K562 (cell line): ENCODE results near the gene ARL14EP. TPM values are rescaled to one million over a fixed set of nuclear protein-coding genes. Genes with fewer than 3 reads are reported as not detected.

Experiments used
- ATAC-seq: fragments of 200-7000 bp; cut with Tn5 transposase; 3 replicates; pipeline ENCODE4 v1.9.1; 2020; ENCODE audit warnings: moderate library complexity
- BruUV-seq: library from RNA; stranded (reverse); fragments of 400-500 nt; replicated peaks from 2 replicates; lab custom pipeline; 2021; lab: Mats Ljungman, UMichigan
- CTCF ChIA-PET: fragments of 300-600 bp; formaldehyde crosslinking; extraction: SDS; loops from one replicate; lab custom pipeline; 2021; ENCODE audit warnings: low intra/inter-chr PET ratio; lab: Yijun Ruan, JAX
- POLR2A ChIA-PET: fragments of 300-600, 350-650 bp; sonication (Branson Sonifier 250); formaldehyde crosslinking; extraction: SDS; loops from one replicate; lab custom pipeline; 2021; ENCODE audit warnings: antibody characterized with exemption, inconsistent platforms; lab: Yijun Ruan, JAX
- DNase-seq, 4 experiments: peaks; one replicate each; pipeline versions ENCODE4 v3.0.0 to v3.0.0-alpha.2; 2011 to 2018; ENCODE audit warnings: low spot score in 3 of 4, mixed read lengths in 3 of 4; ENCODE audit errors: extremely low read depth in 1 of 4
- FAIRE-seq: peaks from 2 replicates; lab custom pipeline; 2011; peaks lifted over from hg19 to GRCh38; lab: Jason Lieb, UNC
- H2AFZ ChIP-seq: 2 replicates; pipeline ENCODE4 v1.6.0; 2011; ENCODE audit warnings: low read depth, low read length, control low read depth, inconsistent platforms
- H3K27ac ChIP-seq: fragments of 200-600 bp; 3 replicates; pipeline ENCODE4 v1.8.0; 2011; ENCODE audit warnings: low read depth, mild to moderate bottlenecking, control low read depth, inconsistent platforms, low read length, moderate library complexity, mixed read lengths; ENCODE audit errors: extremely low read depth
- H3K27me3 ChIP-seq, 2 experiments: fragments of 300-600 bp in 1 of 2; 2 replicates in 1 of 2; 3 replicates in 1 of 2; pipeline versions ENCODE4 v1.6.0 to v1.8.0; 2011; ENCODE audit warnings: inconsistent platforms in 2 of 2, low read length in 2 of 2, mild to moderate bottlenecking in 1 of 2, mixed read lengths in 1 of 2, moderate library complexity in 1 of 2; ENCODE audit not compliant: control insufficient read depth in 2 of 2, insufficient read depth in 2 of 2
- H3K36me3 ChIP-seq: fragments of 300-600 bp; 3 replicates; pipeline ENCODE4 v1.8.0; 2011; ENCODE audit warnings: mild to moderate bottlenecking, low read length, inconsistent platforms; ENCODE audit not compliant: control insufficient read depth, insufficient read depth
- H3K4me1 ChIP-seq, 2 experiments: fragments of 200-600 bp in 1 of 2; replicated peaks in 1 of 2; 2 replicates in 1 of 2; 3 replicates in 1 of 2; pipeline versions ENCODE4 v1.5.1 to v1.8.0; 2011; ENCODE audit warnings: inconsistent platforms in 2 of 2, low read length in 2 of 2, mild to moderate bottlenecking in 1 of 2, mixed read lengths in 1 of 2, moderate library complexity in 1 of 2; ENCODE audit not compliant: control insufficient read depth in 2 of 2, insufficient read depth in 2 of 2
- H3K4me2 ChIP-seq: 2 replicates; pipeline ENCODE4 v1.6.1; 2011; ENCODE audit warnings: low read length, control low read depth, inconsistent platforms, mixed read lengths; ENCODE audit not compliant: insufficient read depth
- H3K4me3 ChIP-seq: fragments of 200-600 bp; sonication (generic), shearing (Covaris generic); 2 replicates; pipeline ENCODE4 v1.5.1; 2016; ENCODE audit warnings: control low read depth, inconsistent platforms
- H3K79me2 ChIP-seq: fragments of 200-600 bp; 3 replicates; pipeline ENCODE4 v1.8.0; 2011; ENCODE audit warnings: low read length, inconsistent platforms; ENCODE audit not compliant: control insufficient read depth, insufficient read depth
- H3K9ac ChIP-seq, 2 experiments: 2 replicates each; pipeline versions ENCODE4 v1.6.0 to v1.6.1; 2011; ENCODE audit warnings: low read depth in 2 of 2, low read length in 2 of 2, control low read depth in 1 of 2, inconsistent platforms in 1 of 2, mild to moderate bottlenecking in 1 of 2, mixed read lengths in 1 of 2; ENCODE audit not compliant: insufficient read depth in 1 of 2
- H3K9me1 ChIP-seq: one replicate; pipeline ENCODE4 v1.6.0; 2011; ENCODE audit warnings: inconsistent platforms, mild to moderate bottlenecking, low read length, moderate library complexity; ENCODE audit not compliant: control insufficient read depth, insufficient read depth
- H3K9me3 ChIP-seq: replicated peaks from 2 replicates; pipeline ENCODE4 v1.5.1; 2011; ENCODE audit warnings: low read depth, low read length, inconsistent platforms; ENCODE audit not compliant: control insufficient read depth, insufficient read depth
- H4K20me1 ChIP-seq: replicated peaks from 2 replicates; pipeline ENCODE4 v1.6.1; 2011; ENCODE audit warnings: low read length, inconsistent platforms, mixed read lengths; ENCODE audit not compliant: control insufficient read depth, insufficient read depth
- SMC3 ChIP-seq: conservative IDR thresholded peaks from 2 replicates; pipeline ENCODE4 v1.6.1; 2011; ENCODE audit warnings: low read depth, low read length, improper control_type of control experiment; ENCODE audit not compliant: insufficient read depth
- XRCC5 ChIP-seq: fragments of 200-400 bp; formaldehyde crosslinking; IDR thresholded peaks from 2 replicates; pipeline ENCODE4 v1.6.1; 2017; ENCODE audit warnings: low read depth, mild to moderate bottlenecking, low read length
- ZNF384 ChIP-seq: IDR thresholded peaks from 2 replicates; pipeline ENCODE4 v1.6.1; 2012; ENCODE audit warnings: low read depth, low read length, improper control_type of control experiment
- WGBS: fragments of 100-300 bp; shearing (Covaris generic); methylation state at CpG from one replicate; pipeline ENCODE4 v1.1.6; 2016; ENCODE audit warnings: low coverage, mixed read lengths; ENCODE audit not compliant: insufficient coverage; ENCODE audit errors: missing lambda C conversion rate; 5-methylcytosine and 5-hydroxymethylcytosine counted together
- in situ Hi-C: fragments of 300-500 bp; cut with MboI; formaldehyde crosslinking; loops from 4 replicates; pipeline ENCODE4 v1.15.0; 2018; ENCODE audit warnings: inconsistent platforms, mixed read lengths
- intact Hi-C: fragments of 100-400 bp; cut with micrococcal nuclease; formaldehyde crosslinking; loops from 2 replicates; pipeline ENCODE4 v1.14.2; 2022
- polyA plus RNA-seq, 8 experiments: library from polyadenylated mRNA; depleted of rRNA in 4 of 8; stranded (reverse) in 5 of 8; unstranded in 3 of 8; fragments of >200 nt; fragmentation: Nextera tagmentation in 2 of 8; fragmentation: Illumina TruSeq in 1 of 8; extraction: Ambion mirVana in 2 of 8; extraction: Trizol in 1 of 8; gene quantifications; 2 replicates each; pipeline versions ENCODE4 v1.2.1 to v1.2.3, GENCODE V29; 2011 to 2014; ENCODE audit warnings: inconsistent platforms in 1 of 8, missing spikeins in 1 of 8
- total RNA-seq, 7 experiments: library from RNA; depleted of rRNA in 6 of 7; stranded (reverse); fragments of >200 nt in 6 of 7; fragmentation: Illumina TruSeq in 2 of 7; extraction: Trizol in 2 of 7; gene quantifications; 2 replicates each; pipeline versions ENCODE4 v1.2.1 to v1.2.3, GENCODE V29; 2011 to 2021; ENCODE audit warnings: low replicate concordance in 1 of 7
- TF ChIP-seq, protein P1 (sequence below), 3 experiments: IDR thresholded peaks in 2 of 3; conservative IDR thresholded peaks in 1 of 3; 2 replicates each; pipeline ENCODE4 v1.5.1; 2011 to 2012; ENCODE audit warnings: low read length in 3 of 3, mild to moderate bottlenecking in 3 of 3, control low read depth in 2 of 3, improper control_type of control experiment in 1 of 3, inconsistent platforms in 1 of 3, low read depth in 1 of 3, mixed read lengths in 1 of 3, moderate library complexity in 1 of 3; ENCODE audit not compliant: insufficient read depth in 2 of 3
- TF ChIP-seq, protein P2 (sequence below): fragments of 250-450 bp; sonication (Bioruptor Pico); IDR thresholded peaks from 2 replicates; pipeline ENCODE4 v1.4.0; 2020; ENCODE audit warnings: mild to moderate bottlenecking
- TF ChIP-seq, protein P3 (sequence below), 2 experiments: fragments of 450-650 bp; formaldehyde crosslinking in 1 of 2; IDR thresholded peaks; 2 replicates each; pipeline versions ENCODE4 v1.4.0 to v1.6.1; 2014 to 2020; ENCODE audit warnings: mild to moderate bottlenecking in 2 of 2, borderline replicate concordance in 1 of 2, low read depth in 1 of 2

The ARL14EP gene
- total and polyA plus RNA-seq, 9 of the 15 experiments (the other 6 are each of a cell fraction or from before 2014, with no cell fraction given): 11.4 to 42.7 (median 25.9) TPM

DNA sequence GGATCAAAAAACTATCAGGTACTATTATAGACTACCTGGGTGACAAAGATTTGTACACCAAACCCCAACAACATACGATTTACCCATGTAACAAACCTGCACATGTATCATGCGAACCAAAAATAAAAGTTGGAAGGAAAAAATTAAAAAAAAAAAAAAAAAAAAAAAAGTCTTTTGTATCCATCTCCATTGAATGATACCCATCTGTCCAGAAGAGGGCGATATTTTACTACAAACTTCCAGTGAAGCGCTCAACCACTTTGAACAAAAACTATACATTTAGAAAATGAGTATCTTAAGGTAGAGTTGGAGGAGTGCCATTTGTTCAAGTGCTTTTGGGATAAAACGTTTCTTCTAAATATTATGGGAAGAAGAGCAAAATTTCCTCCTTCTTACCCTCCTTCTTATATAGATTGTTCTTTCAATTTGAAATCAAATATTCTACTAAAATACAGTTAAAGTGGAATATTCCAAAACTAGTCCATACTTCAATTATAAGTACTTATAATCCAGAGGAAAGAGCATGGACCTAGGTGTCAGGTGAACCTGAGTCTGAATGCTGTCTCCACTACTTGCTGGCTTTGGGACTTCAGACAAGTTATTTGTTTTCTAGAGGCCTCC lies 23.3 kb downstream of the ARL14EP start:
- BruUV-seq: no TSS peak
- TF ChIP-seq SMC3 (peak; percentile 34; the same call in 1 of the 2 replicates), XRCC5 (no peak), ZNF384 (peak; percentile 93)
- TF ChIP-seq, protein P1, sequence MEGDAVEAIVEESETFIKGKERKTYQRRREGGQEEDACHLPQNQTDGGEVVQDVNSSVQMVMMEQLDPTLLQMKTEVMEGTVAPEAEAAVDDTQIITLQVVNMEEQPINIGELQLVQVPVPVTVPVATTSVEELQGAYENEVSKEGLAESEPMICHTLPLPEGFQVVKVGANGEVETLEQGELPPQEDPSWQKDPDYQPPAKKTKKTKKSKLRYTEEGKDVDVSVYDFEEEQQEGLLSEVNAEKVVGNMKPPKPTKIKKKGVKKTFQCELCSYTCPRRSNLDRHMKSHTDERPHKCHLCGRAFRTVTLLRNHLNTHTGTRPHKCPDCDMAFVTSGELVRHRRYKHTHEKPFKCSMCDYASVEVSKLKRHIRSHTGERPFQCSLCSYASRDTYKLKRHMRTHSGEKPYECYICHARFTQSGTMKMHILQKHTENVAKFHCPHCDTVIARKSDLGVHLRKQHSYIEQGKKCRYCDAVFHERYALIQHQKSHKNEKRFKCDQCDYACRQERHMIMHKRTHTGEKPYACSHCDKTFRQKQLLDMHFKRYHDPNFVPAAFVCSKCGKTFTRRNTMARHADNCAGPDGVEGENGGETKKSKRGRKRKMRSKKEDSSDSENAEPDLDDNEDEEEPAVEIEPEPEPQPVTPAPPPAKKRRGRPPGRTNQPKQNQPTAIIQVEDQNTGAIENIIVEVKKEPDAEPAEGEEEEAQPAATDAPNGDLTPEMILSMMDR (IDR thresholded peaks at IDR 0.05 in 2 of 3, conservative IDR thresholded peaks at IDR 0.05 in 1 of 3; ENCODE audit: insufficient read depth in 2 of 3, low read depth in 1 of 3, low read length in 3 of 3): peak; percentile 38 to 76 (median 43); a peak in 4 of 6 replicates
- TF ChIP-seq, protein P2, sequence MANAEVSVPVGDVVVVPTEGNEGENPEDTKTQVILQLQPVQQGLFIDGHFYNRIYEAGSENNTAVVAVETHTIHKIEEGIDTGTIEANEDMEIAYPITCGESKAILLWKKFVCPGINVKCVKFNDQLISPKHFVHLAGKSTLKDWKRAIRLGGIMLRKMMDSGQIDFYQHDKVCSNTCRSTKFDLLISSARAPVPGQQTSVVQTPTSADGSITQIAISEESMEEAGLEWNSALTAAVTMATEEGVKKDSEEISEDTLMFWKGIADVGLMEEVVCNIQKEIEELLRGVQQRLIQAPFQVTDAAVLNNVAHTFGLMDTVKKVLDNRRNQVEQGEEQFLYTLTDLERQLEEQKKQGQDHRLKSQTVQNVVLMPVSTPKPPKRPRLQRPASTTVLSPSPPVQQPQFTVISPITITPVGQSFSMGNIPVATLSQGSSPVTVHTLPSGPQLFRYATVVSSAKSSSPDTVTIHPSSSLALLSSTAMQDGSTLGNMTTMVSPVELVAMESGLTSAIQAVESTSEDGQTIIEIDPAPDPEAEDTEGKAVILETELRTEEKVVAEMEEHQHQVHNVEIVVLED (CRISPR knock-in tag): no peak
- TF ChIP-seq, protein P3, sequence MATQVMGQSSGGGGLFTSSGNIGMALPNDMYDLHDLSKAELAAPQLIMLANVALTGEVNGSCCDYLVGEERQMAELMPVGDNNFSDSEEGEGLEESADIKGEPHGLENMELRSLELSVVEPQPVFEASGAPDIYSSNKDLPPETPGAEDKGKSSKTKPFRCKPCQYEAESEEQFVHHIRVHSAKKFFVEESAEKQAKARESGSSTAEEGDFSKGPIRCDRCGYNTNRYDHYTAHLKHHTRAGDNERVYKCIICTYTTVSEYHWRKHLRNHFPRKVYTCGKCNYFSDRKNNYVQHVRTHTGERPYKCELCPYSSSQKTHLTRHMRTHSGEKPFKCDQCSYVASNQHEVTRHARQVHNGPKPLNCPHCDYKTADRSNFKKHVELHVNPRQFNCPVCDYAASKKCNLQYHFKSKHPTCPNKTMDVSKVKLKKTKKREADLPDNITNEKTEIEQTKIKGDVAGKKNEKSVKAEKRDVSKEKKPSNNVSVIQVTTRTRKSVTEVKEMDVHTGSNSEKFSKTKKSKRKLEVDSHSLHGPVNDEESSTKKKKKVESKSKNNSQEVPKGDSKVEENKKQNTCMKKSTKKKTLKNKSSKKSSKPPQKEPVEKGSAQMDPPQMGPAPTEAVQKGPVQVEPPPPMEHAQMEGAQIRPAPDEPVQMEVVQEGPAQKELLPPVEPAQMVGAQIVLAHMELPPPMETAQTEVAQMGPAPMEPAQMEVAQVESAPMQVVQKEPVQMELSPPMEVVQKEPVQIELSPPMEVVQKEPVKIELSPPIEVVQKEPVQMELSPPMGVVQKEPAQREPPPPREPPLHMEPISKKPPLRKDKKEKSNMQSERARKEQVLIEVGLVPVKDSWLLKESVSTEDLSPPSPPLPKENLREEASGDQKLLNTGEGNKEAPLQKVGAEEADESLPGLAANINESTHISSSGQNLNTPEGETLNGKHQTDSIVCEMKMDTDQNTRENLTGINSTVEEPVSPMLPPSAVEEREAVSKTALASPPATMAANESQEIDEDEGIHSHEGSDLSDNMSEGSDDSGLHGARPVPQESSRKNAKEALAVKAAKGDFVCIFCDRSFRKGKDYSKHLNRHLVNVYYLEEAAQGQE (IDR thresholded peaks at IDR 0.05; ENCODE audit: borderline replicate concordance): peak; percentile 10; the same call in 1 of the 2 replicates
- TF ChIP-seq, protein P3 (CRISPR knock-in tag; IDR thresholded peaks at IDR 0.05; ENCODE audit: low read depth): no peak

More for the DNA sequence above, 23.3 kb downstream of the ARL14EP start:
- FAIRE-seq: no peak
- H3K9me1 ChIP-seq: no peaks in the 10 kb centered on the region
- H3K4me2 ChIP-seq: no peak overlapping the region
- intact Hi-C loops (loop anchor here (1.0 kb wide), 1 partner anchor 572 kb away; no protein-coding TSS in a partner anchor), in situ Hi-C loops (loop anchor here (5.0 kb wide), 1 partner anchor 571 kb away; no protein-coding TSS in a partner anchor)
- no peak overlapping the region for H3K27ac ChIP-seq
- ChIA-PET CTCF (no interaction called here), POLR2A (interaction anchor here (0.6 kb wide), 1 partner anchor 8 kb away, joined by 6 read pairs; no protein-coding TSS in a partner anchor)
- H3K27me3 ChIP-seq: no peaks in the 10 kb centered on the region
- WGBS: 14% methylated on average over 5 of the region's 5 CpGs
- H3K79me2 ChIP-seq: no peaks in the 10 kb centered on the region
- DNase-seq: peak; percentile 37 to 73 (median 38)
- no peaks in the 10 kb centered on the region for H3K36me3 ChIP-seq
- no peaks in the 10 kb centered on the region; the same call in 1 of the 2 replicates for H3K9me3 ChIP-seq
- H3K4me3 ChIP-seq: no peak overlapping the region
- H3K4me1 ChIP-seq: no peaks in the 10 kb centered on the region
- no peak overlapping the region for H2AFZ ChIP-seq
- H4K20me1 ChIP-seq: no peaks in the 10 kb centered on the region
- H3K9ac ChIP-seq: no peak overlapping the region
- peak; percentile 84 for ATAC-seq
